Stimulated activated CD4-positive, alpha-beta T cell treated with anti-CD3 and anti-CD28 coated beads, TNF-alpha, amount 100 ng/mL, for 24 hours (primary cell): ENCODE measurements around the gene NUAK2.
A peak's percentile ranks its signal among the peaks of the same experiment; 100 is the strongest.

Experiments used
- DNase-seq, 3 experiments: peaks; one replicate each; pipeline ENCODE4 v3.0.0-alpha.2; 2020; ENCODE audit warnings: low read depth in 3 of 3

The NUAK2 gene

DNA sequence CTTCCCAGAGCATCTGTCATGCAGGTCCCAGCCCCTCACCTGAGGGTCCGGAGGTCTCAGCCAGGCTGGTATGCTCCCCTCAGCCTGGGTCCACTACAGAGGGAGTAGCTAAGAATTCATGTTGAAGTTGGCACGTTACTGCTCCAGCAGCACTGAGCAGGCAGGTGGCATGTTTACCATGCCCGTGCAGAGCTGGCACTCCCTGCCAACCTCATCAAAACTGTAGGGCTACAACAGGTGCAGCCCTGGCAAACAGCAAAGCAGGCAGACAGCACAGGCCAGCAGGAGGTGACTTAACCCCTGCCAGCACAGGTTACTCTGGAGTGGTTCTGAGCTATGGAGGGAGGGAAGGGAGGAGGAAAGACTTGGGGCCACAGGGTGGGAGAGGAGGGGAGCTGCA, 46.4 kb downstream of the NUAK2 start:
- no peak for DNase-seq

- no peak for DNase-seq
Observed at GRCh38 chr1:205274041-205274691, 47.4 kb downstream of the NUAK2 start.

DNA sequence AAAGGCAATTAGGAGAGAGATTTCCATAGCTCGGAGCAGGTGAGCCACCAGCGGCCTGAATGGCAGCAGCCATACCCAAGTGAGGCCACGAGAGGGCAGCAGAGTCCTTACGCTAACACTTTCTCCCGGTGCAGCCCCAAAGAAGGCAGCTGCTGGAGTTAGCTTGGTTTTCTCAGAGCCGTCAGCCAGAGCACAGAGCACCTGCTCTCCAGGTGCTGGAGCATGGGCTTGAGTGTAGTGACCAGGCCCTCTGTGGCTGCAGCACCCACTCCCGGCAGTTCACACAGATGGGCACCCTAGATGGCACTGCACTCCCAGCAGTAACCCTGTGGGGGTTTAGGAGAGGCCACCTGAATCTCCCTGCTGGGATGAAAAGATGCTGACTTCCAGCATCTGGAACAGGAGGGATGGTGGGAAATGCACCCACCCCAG, 48.0 kb downstream of the NUAK2 start:
- peak; percentile 75 to 82 (median 81) for DNase-seq

DNA sequence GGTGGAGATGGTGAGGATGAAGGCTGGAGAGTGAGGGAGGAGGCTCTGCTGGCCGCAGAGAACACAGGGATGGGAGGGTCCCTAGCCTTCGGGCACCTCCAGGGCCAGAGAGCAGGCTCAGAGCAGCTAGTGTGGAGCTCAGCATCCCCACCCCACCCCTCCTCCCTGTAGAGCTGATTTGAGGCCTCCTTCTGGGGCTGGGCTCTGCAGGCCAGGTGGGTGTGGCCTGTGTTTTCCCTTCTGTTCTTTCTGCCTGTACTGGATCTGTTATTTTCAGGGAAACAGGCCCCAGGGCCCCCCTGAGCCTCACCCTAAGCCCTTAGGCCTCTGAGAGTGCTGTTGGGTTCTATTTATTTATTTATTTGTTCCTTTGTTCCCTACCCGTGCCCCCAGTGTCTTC, 49.0 kb downstream of the NUAK2 start:
- no peak for DNase-seq

- no peak for DNase-seq
Observed at GRCh38 chr1:205271745-205272144, 49.8 kb downstream of the NUAK2 start.

GRCh38 chr1:205271277-205271676, 50.3 kb downstream of the NUAK2 start:
- DNase-seq = no peak

DNA sequence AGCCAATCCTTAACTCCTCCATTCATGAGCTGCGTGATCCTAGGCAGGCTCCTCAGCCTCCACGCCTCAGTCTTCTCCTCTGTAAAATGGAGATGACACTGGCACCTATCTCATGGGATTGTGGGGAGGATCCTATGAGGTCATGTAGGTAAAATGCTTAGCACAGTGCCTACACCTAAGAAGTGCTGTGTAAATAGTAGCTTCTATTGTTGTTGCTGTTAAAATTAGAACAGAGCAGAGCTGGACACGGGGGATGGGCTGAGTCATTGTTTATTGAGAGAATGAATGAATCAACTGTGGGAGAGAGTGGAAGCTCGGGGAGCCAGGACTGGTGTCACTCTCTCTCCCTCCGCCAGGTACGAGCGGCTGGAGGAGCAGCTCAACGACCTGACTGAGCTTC, 50.8 kb downstream of the NUAK2 start:
- no peak for DNase-seq

- DNase-seq = no peak
Observed at GRCh38 chr1:205270271-205270670, 51.3 kb downstream of the NUAK2 start.

GRCh38 chr1:205269711-205270110, 51.8 kb downstream of the NUAK2 start:
- no peak for DNase-seq

DNA sequence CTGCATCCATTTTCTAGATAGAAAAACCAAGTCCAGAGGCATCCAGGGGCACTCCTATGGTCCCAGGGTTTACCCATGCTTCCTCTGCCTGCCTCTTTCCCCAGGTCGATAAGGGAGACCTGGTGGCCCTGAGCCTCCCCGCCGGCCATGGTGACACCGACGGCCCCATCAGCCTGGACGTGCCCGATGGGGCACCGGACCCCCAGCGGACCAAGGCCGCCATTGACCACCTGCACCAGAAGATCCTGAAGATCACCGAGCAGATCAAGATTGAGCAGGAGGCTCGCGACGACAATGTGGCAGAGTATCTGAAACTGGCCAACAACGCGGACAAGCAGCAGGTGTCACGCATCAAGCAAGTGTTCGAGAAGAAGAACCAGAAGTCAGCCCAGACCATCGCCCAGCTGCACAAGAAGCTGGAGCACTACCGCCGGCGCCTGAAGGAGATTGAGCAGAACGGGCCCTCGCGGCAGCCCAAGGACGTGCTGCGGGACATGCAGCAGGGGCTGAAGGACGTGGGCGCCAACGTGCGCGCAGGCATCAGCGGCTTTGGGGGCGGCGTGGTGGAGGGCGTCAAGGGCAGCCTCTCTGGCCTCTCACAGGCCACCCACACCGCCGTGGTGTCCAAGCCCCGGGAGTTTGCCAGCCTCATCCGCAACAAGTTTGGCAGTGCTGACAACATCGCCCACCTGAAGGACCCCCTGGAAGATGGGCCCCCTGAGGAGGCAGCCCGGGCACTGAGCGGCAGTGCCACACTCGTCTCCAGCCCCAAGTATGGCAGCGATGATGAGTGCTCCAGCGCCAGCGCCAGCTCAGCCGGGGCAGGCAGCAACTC, 52.5 kb downstream of the NUAK2 start:
- DNase-seq = no peak

GRCh38 chr1:205267306-205267902, 54.1 kb downstream of the NUAK2 start:
- no peak for DNase-seq

DNA sequence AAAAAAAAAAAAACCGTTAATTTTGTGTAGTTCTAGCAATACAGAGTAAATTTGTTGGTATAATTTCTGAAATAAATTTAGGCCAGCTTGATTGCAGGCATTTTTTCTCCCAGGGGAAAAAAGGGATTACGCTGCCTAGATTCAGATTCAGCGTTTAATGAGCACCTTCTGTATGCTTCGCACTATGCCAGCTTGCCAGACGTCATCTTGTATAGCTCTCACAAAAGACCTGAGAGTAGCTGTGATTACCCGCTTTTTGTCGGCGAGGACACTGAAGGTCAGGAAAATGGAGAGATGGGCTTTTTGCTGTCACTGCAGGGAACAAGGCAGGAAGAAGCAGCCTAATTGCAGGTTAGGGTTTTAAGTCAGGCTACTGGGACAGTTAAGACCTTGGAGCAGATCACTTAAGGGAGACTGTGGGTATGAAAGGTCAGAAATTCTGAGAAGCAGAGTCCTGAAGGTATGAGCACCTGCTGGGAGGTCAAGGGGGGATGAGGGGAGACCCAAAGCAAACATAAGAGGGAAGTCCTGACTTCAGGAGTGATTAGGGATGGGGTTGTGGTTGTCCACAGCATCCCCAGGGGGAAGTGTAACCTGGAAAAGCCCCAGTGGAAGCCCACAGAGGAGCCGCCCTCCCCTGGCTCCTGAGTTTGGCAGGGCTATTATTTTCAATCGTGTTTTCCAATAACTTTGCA, 54.8 kb downstream of the NUAK2 start:
- no peak for DNase-seq

GRCh38 chr1:205263580-205264190, 57.9 kb downstream of the NUAK2 start:
- DNase-seq = no peak

DNA sequence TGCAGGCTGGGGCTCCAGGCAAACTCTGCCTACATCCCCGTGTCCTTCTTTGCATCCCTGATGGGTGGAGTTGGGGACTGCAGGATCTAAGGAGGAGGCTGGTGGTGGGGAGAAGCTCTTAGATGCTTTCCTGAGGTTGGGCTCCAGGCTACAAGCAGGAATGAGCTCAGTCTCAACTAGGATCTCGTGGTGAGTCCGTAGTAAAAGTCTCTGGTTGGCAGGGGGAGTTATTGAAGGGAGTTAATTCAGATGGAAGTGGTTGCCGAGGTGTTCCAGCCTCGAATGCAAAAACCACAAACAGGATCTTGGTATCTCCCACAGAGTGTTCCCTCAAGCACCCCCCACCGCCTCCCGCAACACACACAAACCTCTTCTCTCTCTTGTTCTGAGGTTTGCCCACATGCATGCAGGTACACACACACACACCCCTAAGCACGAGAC, 58.8 kb downstream of the NUAK2 start:
- no peak for DNase-seq

DNA sequence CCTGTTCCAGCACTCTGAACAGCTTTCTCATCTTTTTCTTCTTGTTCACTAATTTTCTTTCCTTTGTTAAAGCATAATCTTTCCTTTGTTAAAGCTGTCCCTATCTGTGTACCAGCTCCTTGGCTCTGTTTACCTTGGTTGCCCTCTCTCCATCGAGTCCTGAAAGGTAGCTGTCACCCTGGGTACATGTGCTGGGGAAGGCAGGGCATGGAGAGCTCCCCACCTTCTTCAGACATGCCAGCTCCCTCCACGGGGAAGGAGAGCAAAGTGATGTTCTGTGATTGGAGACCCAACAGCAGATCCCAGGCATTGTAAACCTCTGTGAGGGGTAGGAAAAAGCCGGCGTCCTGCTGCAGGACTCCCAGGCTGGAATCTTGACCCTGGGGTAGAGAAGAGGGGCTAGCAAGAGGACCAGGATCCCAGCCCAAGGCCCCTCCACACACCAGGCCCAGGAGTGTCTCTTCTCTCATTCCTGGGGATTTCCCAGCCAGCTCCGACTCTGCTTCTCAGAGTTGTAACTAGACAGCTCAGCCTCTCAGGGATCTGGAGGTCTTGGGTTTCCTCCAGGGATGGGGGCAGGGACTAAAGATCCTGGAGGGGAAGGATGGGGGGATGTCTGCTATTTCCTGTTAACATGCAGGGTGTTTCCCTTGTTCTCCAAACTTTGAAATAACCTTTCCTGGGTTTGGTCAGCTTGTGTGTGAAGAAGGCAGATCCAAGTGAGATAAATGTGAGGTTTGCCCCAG, 59.4 kb downstream of the NUAK2 start:
- no peak for DNase-seq

DNA sequence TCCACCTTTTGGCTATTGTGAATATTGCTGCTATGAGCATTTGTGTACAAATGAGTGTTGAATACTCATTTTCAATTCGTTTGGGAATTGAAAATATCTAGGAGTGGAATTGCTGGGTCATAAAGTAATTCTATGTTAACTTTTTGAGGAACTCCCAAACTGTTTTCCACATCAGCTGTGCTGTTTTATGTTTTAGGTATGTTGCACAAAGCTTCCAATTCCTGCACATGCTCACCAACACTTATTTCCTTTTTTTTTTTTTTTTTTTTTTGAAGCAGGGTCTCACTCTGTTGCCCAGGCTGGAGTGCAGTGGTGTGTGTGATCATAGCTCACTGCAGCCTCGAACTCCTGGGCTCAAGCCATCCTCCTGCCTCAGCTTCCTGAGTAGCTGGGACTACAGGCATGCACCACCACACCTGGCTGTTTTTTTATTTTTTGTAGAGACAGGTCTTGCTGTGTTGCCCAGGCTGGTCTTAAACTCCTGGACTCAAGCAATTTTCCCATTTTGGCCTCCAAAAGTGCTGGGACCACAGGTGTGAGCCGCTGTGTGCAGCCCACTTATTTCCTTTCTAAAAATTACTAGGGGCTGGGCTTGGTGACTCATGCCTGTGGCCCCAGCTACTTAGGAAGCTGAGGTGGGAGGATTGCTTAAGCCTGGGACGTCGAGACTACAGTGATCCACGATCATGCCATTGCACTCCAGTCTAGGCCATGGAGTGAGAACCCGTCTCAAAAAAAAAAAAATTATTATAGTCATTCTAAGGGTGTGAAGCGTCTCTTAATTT, 60.4 kb downstream of the NUAK2 start:
- DNase-seq = no peak

GRCh38 chr1:205259998-205260397, 61.5 kb downstream of the NUAK2 start:
- no peak for DNase-seq

GRCh38 chr1:205259324-205259832, 62.2 kb downstream of the NUAK2 start:
- DNase-seq = no peak

GRCh38 chr1:205258719-205259118, 62.8 kb downstream of the NUAK2 start:
- DNase-seq = no peak

- no peak for DNase-seq
Observed at GRCh38 chr1:205258261-205258691, 63.3 kb downstream of the NUAK2 start.
